WTC11 (cell line): Measurements from ENCODE around the gene CCDC127. TPM values are rescaled to one million over a fixed set of nuclear protein-coding genes. Genes with fewer than 3 reads are reported as not detected.
"Not testable (repeated sequence)": the region's sequence is repeated elsewhere in the genome, so short reads cannot be mapped to it uniquely, and the experiment has no call there.

Experiments used
- ATAC-seq: fragments of 200-7000 bp; cut with Tn5 transposase; 2 replicates; pipeline ENCODE4 v1.10.0; 2021; ENCODE audit warnings: mild to moderate bottlenecking, moderate library complexity
- CTCF ChIA-PET: fragments of 300-600 bp; sonication (Branson Sonifier 250); formaldehyde crosslinking; loops from one replicate; lab custom pipeline; 2021; ENCODE audit warnings: antibody characterized with exemption; lab: Charles Lee
- POLR2A ChIA-PET: fragments of 350-600 bp; sonication (Branson Sonifier 250); formaldehyde crosslinking; loops from one replicate; lab custom pipeline; 2021; ENCODE audit warnings: antibody characterized with exemption; lab: Charles Lee
- DNase-seq: peaks from one replicate; pipeline ENCODE4 v3.0.0; 2021; ENCODE audit warnings: low spot score
- H3K27ac Mint-ChIP-seq: 2 replicates; pipeline ENCODE4 v1.8.0; 2021; ENCODE audit warnings: mixed read lengths
- H3K27me3 Mint-ChIP-seq: 2 replicates; pipeline ENCODE4 v1.8.0; 2021; ENCODE audit warnings: low read depth, mild to moderate bottlenecking, moderate library complexity, mixed read lengths
- H3K36me3 Mint-ChIP-seq: 2 replicates; pipeline ENCODE4 v1.8.0; 2021; ENCODE audit warnings: mixed read lengths
- H3K4me1 Mint-ChIP-seq: 2 replicates; pipeline ENCODE4 v1.8.0; 2022; ENCODE audit warnings: mixed read lengths
- H3K4me3 Mint-ChIP-seq: 2 replicates; pipeline ENCODE4 v1.8.0; 2021; ENCODE audit warnings: mild to moderate bottlenecking, moderate library complexity, mixed read lengths
- H3K9me3 Mint-ChIP-seq: 2 replicates; pipeline ENCODE4 v1.8.0; 2021; ENCODE audit warnings: mixed read lengths
- CREB1 ChIP-seq: sonication (generic); formaldehyde crosslinking; IDR thresholded peaks from 2 replicates; pipeline ENCODE4 v1.8.0; 2023; ENCODE audit warnings: mild to moderate bottlenecking, missing genetic modification reagents
- EMX1 ChIP-seq: fragments of 250-450 bp; sonication (Bioruptor Pico); IDR thresholded peaks from 2 replicates; pipeline ENCODE4 v1.8.0; 2021; ENCODE audit warnings: mild to moderate bottlenecking
- FOXP1 ChIP-seq: sonication (generic); formaldehyde crosslinking; IDR thresholded peaks from 2 replicates; pipeline ENCODE4 v1.8.0; 2022; ENCODE audit warnings: missing genetic modification reagents, mild to moderate bottlenecking, moderate library complexity, borderline replicate concordance
- GABPB1 ChIP-seq: sonication (generic); formaldehyde crosslinking; IDR thresholded peaks from 2 replicates; pipeline ENCODE4 v1.8.1; 2023; ENCODE audit warnings: mild to moderate bottlenecking, missing genetic modification reagents
- IRF2 ChIP-seq: sonication (generic); formaldehyde crosslinking; IDR thresholded peaks from 2 replicates; pipeline ENCODE4 v1.8.0; 2022; ENCODE audit warnings: low read depth, missing genetic modification reagents, borderline replicate concordance
- NFYB ChIP-seq: sonication (generic); formaldehyde crosslinking; conservative IDR thresholded peaks from 2 replicates; pipeline ENCODE4 v1.8.0; 2022; ENCODE audit warnings: low read depth, missing genetic modification reagents
- NR1H2 ChIP-seq: sonication (generic); formaldehyde crosslinking; IDR thresholded peaks from 2 replicates; pipeline ENCODE4 v1.9.0; 2021; ENCODE audit warnings: mild to moderate bottlenecking, moderate library complexity, missing genetic modification reagents
- NR3C1 ChIP-seq: sonication (generic); formaldehyde crosslinking; conservative IDR thresholded peaks from 2 replicates; pipeline ENCODE4 v1.8.1; 2023; ENCODE audit warnings: low read depth, mild to moderate bottlenecking, missing genetic modification reagents
- SMAD4 ChIP-seq: sonication (generic); formaldehyde crosslinking; IDR thresholded peaks from 2 replicates; pipeline ENCODE4 v1.8.0; 2022; ENCODE audit warnings: mild to moderate bottlenecking, missing genetic modification reagents
- TP53 ChIP-seq: sonication (generic); formaldehyde crosslinking; IDR thresholded peaks from 2 replicates; pipeline ENCODE4 v1.8.1; 2023; ENCODE audit warnings: mild to moderate bottlenecking, missing genetic modification reagents
- ZNF219 ChIP-seq: sonication (generic); formaldehyde crosslinking; IDR thresholded peaks from 2 replicates; pipeline ENCODE4 v1.8.0; 2023; ENCODE audit warnings: missing genetic modification reagents, mild to moderate bottlenecking, borderline replicate concordance
- ZNF232 ChIP-seq: sonication (generic); formaldehyde crosslinking; IDR thresholded peaks from 2 replicates; pipeline ENCODE4 v1.8.0; 2022; ENCODE audit warnings: mild to moderate bottlenecking, missing genetic modification reagents
- ZNF317 ChIP-seq: sonication (generic); formaldehyde crosslinking; IDR thresholded peaks from 2 replicates; pipeline ENCODE4 v1.8.1; 2023; ENCODE audit warnings: low read depth, mild to moderate bottlenecking, moderate library complexity, missing genetic modification reagents, borderline replicate concordance
- total RNA-seq: library from RNA; stranded (reverse); gene quantifications from 3 replicates; pipeline ENCODE4 v1.2.3, GENCODE V29; 2021
- TF ChIP-seq, protein P1 (sequence below): sonication (generic); formaldehyde crosslinking; IDR thresholded peaks from 2 replicates; pipeline ENCODE4 v1.8.0; 2023; ENCODE audit warnings: missing genetic modification reagents
- TF ChIP-seq, protein P2 (sequence below): sonication (generic); formaldehyde crosslinking; IDR thresholded peaks from 2 replicates; pipeline ENCODE4 v1.8.1; 2023; ENCODE audit warnings: mild to moderate bottlenecking, missing genetic modification reagents
- TF ChIP-seq, protein P3 (sequence below): fragments of 250-450 bp; sonication (Bioruptor Pico); IDR thresholded peaks from 2 replicates; pipeline ENCODE4 v1.9.0; 2021; ENCODE audit warnings: mild to moderate bottlenecking
- TF ChIP-seq, protein P4 (sequence below): sonication (generic); formaldehyde crosslinking; IDR thresholded peaks from 2 replicates; pipeline ENCODE4 v1.8.1; 2023; ENCODE audit warnings: mild to moderate bottlenecking, missing genetic modification reagents, moderate library complexity

CCDC127 gene
- total RNA-seq, 1 experiment from 2014 or later: 5.3 TPM

DNA sequence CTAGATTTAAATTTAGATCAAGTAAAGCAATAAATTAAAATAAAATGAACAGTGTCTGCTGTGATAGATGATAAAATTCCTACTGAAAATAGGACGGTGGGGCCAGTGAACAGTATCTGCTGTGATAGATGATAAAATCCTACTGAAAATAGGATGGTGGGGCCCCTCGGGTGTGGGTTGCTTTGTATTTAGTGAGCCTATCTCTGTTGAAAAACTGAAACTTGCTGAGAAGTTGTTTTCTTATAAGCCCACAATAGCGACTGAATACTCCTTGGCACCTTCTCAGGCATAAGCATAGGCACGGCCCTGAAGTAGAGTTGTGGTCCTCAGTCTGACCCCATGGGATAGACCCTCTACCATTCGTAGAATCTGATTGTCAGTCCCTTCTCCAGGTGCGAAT lies 5.8 kb upstream of the CCDC127 start:
- Mint-ChIP-seq H3K4me3 (no peak overlapping the region), H3K27ac (no peak overlapping the region), H3K36me3 (peaks cover 45% of the 10 kb centered on the region), H3K4me1 (peaks cover 29% of the 10 kb centered on the region), H3K9me3 (no peaks in the 10 kb centered on the region), H3K27me3 (no peaks in the 10 kb centered on the region)
- TF ChIP-seq, protein P1, sequence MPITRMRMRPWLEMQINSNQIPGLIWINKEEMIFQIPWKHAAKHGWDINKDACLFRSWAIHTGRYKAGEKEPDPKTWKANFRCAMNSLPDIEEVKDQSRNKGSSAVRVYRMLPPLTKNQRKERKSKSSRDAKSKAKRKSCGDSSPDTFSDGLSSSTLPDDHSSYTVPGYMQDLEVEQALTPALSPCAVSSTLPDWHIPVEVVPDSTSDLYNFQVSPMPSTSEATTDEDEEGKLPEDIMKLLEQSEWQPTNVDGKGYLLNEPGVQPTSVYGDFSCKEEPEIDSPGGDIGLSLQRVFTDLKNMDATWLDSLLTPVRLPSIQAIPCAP (CRISPR knock-in tag): no peak
- no peak for TF ChIP-seq FOXP1 (CRISPR knock-in tag)
- no peak for TF ChIP-seq ZNF232 (CRISPR knock-in tag)
- TF ChIP-seq EMX1 (CRISPR knock-in tag): no peak
- TF ChIP-seq SMAD4 (CRISPR knock-in tag): no peak
- no peak for TF ChIP-seq ZNF219 (CRISPR knock-in tag)
- TF ChIP-seq, protein P2, sequence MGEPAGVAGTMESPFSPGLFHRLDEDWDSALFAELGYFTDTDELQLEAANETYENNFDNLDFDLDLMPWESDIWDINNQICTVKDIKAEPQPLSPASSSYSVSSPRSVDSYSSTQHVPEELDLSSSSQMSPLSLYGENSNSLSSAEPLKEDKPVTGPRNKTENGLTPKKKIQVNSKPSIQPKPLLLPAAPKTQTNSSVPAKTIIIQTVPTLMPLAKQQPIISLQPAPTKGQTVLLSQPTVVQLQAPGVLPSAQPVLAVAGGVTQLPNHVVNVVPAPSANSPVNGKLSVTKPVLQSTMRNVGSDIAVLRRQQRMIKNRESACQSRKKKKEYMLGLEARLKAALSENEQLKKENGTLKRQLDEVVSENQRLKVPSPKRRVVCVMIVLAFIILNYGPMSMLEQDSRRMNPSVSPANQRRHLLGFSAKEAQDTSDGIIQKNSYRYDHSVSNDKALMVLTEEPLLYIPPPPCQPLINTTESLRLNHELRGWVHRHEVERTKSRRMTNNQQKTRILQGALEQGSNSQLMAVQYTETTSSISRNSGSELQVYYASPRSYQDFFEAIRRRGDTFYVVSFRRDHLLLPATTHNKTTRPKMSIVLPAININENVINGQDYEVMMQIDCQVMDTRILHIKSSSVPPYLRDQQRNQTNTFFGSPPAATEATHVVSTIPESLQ (CRISPR knock-in tag): no peak
- TF ChIP-seq, protein P3, sequence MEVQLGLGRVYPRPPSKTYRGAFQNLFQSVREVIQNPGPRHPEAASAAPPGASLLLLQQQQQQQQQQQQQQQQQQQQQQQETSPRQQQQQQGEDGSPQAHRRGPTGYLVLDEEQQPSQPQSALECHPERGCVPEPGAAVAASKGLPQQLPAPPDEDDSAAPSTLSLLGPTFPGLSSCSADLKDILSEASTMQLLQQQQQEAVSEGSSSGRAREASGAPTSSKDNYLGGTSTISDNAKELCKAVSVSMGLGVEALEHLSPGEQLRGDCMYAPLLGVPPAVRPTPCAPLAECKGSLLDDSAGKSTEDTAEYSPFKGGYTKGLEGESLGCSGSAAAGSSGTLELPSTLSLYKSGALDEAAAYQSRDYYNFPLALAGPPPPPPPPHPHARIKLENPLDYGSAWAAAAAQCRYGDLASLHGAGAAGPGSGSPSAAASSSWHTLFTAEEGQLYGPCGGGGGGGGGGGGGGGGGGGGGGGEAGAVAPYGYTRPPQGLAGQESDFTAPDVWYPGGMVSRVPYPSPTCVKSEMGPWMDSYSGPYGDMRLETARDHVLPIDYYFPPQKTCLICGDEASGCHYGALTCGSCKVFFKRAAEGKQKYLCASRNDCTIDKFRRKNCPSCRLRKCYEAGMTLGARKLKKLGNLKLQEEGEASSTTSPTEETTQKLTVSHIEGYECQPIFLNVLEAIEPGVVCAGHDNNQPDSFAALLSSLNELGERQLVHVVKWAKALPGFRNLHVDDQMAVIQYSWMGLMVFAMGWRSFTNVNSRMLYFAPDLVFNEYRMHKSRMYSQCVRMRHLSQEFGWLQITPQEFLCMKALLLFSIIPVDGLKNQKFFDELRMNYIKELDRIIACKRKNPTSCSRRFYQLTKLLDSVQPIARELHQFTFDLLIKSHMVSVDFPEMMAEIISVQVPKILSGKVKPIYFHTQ (CRISPR knock-in tag): no peak
- CTCF ChIA-PET: no interaction called here
- DNase-seq: no peak
- ATAC-seq: no peak
- POLR2A ChIA-PET: no interaction called here

DNA sequence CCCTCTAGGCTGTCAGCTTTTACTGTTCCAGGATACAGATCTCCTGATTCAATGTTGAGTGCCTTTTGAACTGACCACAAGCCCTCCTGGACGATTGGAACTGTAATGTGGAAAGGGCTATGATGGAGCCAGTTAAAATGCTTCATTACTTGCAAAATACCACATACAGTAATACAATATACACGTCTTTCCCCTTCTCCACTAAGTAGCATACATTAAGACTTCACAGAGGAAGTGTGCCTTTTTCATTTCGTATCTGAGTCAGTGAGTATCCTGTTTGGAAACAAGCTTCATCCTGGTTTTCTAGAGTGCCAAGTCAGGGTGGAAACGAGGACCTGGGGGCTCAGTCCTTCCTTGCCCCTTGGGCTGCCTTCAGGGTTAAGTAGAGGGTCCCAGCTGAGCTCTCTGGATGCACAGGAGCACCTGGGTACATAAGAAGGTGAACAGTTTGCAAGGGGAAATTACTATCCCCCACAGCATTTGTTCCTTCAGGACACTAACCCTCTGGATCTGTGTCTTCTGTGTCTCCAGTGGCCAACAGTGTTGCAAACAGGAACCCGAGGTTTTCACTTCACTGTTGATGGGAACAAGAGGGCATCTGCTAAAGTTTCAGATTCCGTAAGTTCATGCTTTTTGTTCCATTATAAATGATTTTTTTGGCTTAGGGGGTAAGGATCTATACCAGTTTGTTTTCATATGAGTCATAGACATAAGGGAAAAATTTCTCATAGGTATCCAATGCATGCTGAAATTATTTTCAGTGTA lies 5.2 kb upstream of the CCDC127 start:
- H3K27ac Mint-ChIP-seq, ATAC-seq, H3K9me3 Mint-ChIP-seq, CTCF ChIA-PET, POLR2A ChIA-PET, H3K27me3 Mint-ChIP-seq, DNase-seq, H3K4me3 Mint-ChIP-seq: not testable (repeated sequence)
- peaks cover 29% of the 10 kb centered on the region for H3K4me1 Mint-ChIP-seq
- peaks cover 41% of the 10 kb centered on the region for H3K36me3 Mint-ChIP-seq

DNA sequence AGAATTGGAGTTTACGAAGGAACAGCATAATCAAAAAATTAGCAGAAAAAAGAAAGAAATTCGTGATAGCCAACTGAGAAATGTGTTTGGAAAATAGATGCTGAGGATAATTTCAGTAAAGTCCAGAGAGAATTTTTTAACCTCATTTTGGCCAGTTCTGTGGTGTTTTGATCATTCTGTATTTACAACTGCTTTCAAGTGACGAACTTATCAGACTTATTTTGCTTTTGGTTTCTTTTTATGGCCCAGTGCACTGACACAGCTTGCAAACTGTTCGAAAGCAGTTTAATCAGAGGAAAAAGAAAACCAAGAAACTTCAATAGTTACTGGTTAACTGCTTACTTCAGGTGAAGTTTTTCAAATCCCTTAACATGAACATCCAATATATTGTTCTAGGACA lies 2.0 kb upstream of the CCDC127 start:
- Mint-ChIP-seq H3K27ac (no peak overlapping the region), H3K27me3 (no peaks in the 10 kb centered on the region), H3K9me3 (no peaks in the 10 kb centered on the region), H3K36me3 (peaks cover 21% of the 10 kb centered on the region), H3K4me1 (peaks cover 36% of the 10 kb centered on the region), H3K4me3 (peak overlapping the region; percentile 93)
- TF ChIP-seq IRF2 (CRISPR knock-in tag) (no peak), TP53 (no peak)
- ATAC-seq (no peak), DNase-seq (no peak)
- CTCF ChIA-PET: interaction anchor here (1.2 to 3.1 kb wide), 4 partner anchors 25 to 166 kb away, joined by 4 to 47 read pairs (median 4); no protein-coding TSS in a partner anchor
- POLR2A ChIA-PET: interaction anchor here (0.7 kb wide), 1 partner anchor 51 kb away, joined by 3 read pairs; the partner anchor contains the start of gene PDCD6

DNA sequence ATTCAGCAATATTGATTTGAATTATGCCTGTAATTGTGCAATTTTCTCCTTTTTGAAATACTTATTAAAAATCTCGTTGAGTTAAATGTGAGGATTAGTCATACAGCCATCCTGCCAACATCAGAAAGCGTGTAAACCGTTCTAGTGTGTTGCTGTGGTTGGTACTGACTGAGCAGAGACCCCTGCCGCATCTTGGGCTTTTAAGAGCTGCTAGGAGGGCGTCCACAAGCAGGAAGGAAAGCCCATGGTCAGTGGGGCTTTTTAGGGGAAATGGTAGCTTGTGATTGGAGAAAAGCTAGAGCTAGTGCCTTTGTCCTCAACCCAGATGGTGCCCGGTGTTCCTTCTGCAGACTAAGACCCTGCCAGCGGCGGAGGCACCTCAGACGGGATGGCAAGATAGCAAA lies 1.5 kb upstream of the CCDC127 start:
- TF ChIP-seq ZNF317 (CRISPR knock-in tag) (no peak), CREB1 (CRISPR knock-in tag) (no peak), GABPB1 (CRISPR knock-in tag) (no peak), NR1H2 (no peak), NFYB (no peak), FOXP1 (CRISPR knock-in tag) (no peak), NR3C1 (CRISPR knock-in tag) (no peak)
- TF ChIP-seq, protein P4, sequence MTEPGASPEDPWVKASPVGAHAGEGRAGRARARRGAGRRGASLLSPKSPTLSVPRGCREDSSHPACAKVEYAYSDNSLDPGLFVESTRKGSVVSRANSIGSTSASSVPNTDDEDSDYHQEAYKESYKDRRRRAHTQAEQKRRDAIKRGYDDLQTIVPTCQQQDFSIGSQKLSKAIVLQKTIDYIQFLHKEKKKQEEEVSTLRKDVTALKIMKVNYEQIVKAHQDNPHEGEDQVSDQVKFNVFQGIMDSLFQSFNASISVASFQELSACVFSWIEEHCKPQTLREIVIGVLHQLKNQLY (CRISPR knock-in tag): no peak
- TF ChIP-seq, all 79 proteins: peak for 0
- H3K36me3 Mint-ChIP-seq: peaks cover 18% of the 10 kb centered on the region
- H3K27me3 Mint-ChIP-seq: no peaks in the 10 kb centered on the region
- no peaks in the 10 kb centered on the region for H3K9me3 Mint-ChIP-seq
- H3K27ac Mint-ChIP-seq: no peak overlapping the region
- ChIA-PET CTCF (interaction anchor here (1.2 to 3.1 kb wide), 9 partner anchors 24 to 166 kb away, joined by 3 to 47 read pairs (median 4); partner anchors contain the start of genes AHRR and PDCD6), POLR2A (interaction anchor here (0.6 to 1.9 kb wide), 3 partner anchors 31 to 60 kb away, joined by 3 to 5 read pairs (median 5); partner anchors contain the start of gene PDCD6)
- H3K4me3 Mint-ChIP-seq: peak overlapping the region; percentile 93
- peak; percentile 4 for ATAC-seq
- DNase-seq: no peak
- H3K4me1 Mint-ChIP-seq: peaks cover 36% of the 10 kb centered on the region
